GM23338 (cell line): Measurements from ENCODE around the gene SSR4. TPM values are rescaled to one million over a fixed set of nuclear protein-coding genes. Genes with fewer than 3 reads are reported as not detected.

Source experiments
- ATAC-seq: fragments of 200-7000 bp; cut with Tn5 transposase; 3 replicates; pipeline ENCODE4 v1.9.1; 2020
- DNase-seq: peaks from one replicate; pipeline ENCODE4 v3.0.0-alpha.2; 2015; ENCODE audit warnings: low spot score
- H2AFZ ChIP-seq: fragments of 200-600 bp; sonication (generic); 2 replicates; pipeline ENCODE4 v1.8.0; 2016; ENCODE audit warnings: antibody characterized with exemption, mild to moderate bottlenecking, moderate library complexity
- H3F3A ChIP-seq: fragments of 200-600 bp; sonication (generic); replicated peaks from 2 replicates; pipeline ENCODE4 v1.8.0; 2017; ENCODE audit warnings: antibody characterized with exemption, mixed run types, low read depth
- H3K27ac ChIP-seq: fragments of 200-600 bp; sonication (generic); 2 replicates; pipeline ENCODE4 v1.6.1; 2016; ENCODE audit warnings: low read depth
- H3K27me3 ChIP-seq: fragments of 200-600 bp; sonication (generic); 2 replicates; pipeline ENCODE4 v1.8.0; 2016; ENCODE audit warnings: mild to moderate bottlenecking, mixed run types, moderate library complexity; ENCODE audit not compliant: insufficient read depth
- H3K36me3 ChIP-seq: fragments of 200-600 bp; sonication (generic); 2 replicates; pipeline ENCODE4 v1.8.0; 2016; ENCODE audit warnings: mild to moderate bottlenecking; ENCODE audit not compliant: insufficient read depth
- H3K4me1 ChIP-seq: fragments of 200-600 bp; sonication (generic); 2 replicates; pipeline ENCODE4 v1.8.0; 2016; ENCODE audit warnings: mild to moderate bottlenecking, moderate library complexity; ENCODE audit not compliant: insufficient read depth
- H3K4me2 ChIP-seq: fragments of 200-600 bp; sonication (generic); 2 replicates; pipeline ENCODE4 v1.7.1; 2017; ENCODE audit warnings: mixed run types
- H3K4me3 ChIP-seq: fragments of 200-600 bp; sonication (generic); 2 replicates; pipeline ENCODE4 v1.6.1; 2016; ENCODE audit warnings: mixed run types
- H3K79me2 ChIP-seq: fragments of 200-600 bp; sonication (generic); replicated peaks from 2 replicates; pipeline ENCODE4 v1.8.0; 2017; ENCODE audit warnings: mild to moderate bottlenecking; ENCODE audit not compliant: insufficient read depth
- H3K9me2 ChIP-seq: fragments of 200-600 bp; sonication (generic); 2 replicates; pipeline ENCODE4 v1.8.0; 2017; ENCODE audit not compliant: insufficient read depth
- H4K20me1 ChIP-seq: fragments of 200-600 bp; sonication (generic); replicated peaks from 2 replicates; pipeline ENCODE4 v1.8.0; 2017; ENCODE audit warnings: mild to moderate bottlenecking; ENCODE audit not compliant: insufficient read depth
- H3K27ac Mint-ChIP-seq: 2 replicates; pipeline ENCODE4 v1.8.0; 2020; ENCODE audit warnings: inconsistent platforms, mild to moderate bottlenecking, moderate library complexity, mixed read lengths
- H3K27me3 Mint-ChIP-seq: 3 replicates; pipeline ENCODE4 v1.8.0; 2022; ENCODE audit warnings: low read depth, mild to moderate bottlenecking, moderate library complexity, mixed read lengths, inconsistent platforms; ENCODE audit not compliant: insufficient read depth, poor library complexity
- H3K36me3 Mint-ChIP-seq: 3 replicates; pipeline ENCODE4 v1.8.0; 2021; ENCODE audit warnings: low read depth, mild to moderate bottlenecking, inconsistent platforms, moderate library complexity, mixed read lengths
- H3K4me1 Mint-ChIP-seq: 3 replicates; pipeline ENCODE4 v1.8.0; 2020; ENCODE audit warnings: mild to moderate bottlenecking, inconsistent platforms, mixed read lengths
- H3K4me3 Mint-ChIP-seq: 3 replicates; pipeline ENCODE4 v1.8.0; 2021; ENCODE audit warnings: moderate library complexity, mild to moderate bottlenecking, inconsistent platforms, mixed read lengths
- H3K9me3 Mint-ChIP-seq: 3 replicates; pipeline ENCODE4 v1.8.0; 2020; ENCODE audit warnings: moderate library complexity, mild to moderate bottlenecking, inconsistent platforms, mixed read lengths
- CREB1 ChIP-seq: fragments of 250-450 bp; sonication (Bioruptor Pico); IDR thresholded peaks from 2 replicates; pipeline ENCODE4 v1.5.0; 2020; ENCODE audit warnings: low read depth, mild to moderate bottlenecking, moderate library complexity
- CTCF ChIP-seq, 2 experiments: fragments of 200-600 bp in 1 of 2; sonication (generic) in 1 of 2; conservative IDR thresholded peaks; 2 replicates each; pipeline versions ENCODE4 v1.5.1 to v1.6.1; 2016 to 2017; ENCODE audit warnings: antibody characterized with exemption in 2 of 2, low read depth in 2 of 2, mild to moderate bottlenecking in 2 of 2, moderate library complexity in 1 of 2
- ETS1 ChIP-seq: IDR thresholded peaks from 2 replicates; pipeline ENCODE4 v1.6.1; 2016; ENCODE audit warnings: antibody characterized with exemption
- EZH2 ChIP-seq: fragments of 200-600 bp; sonication (generic); IDR thresholded peaks from one replicate; pipeline ENCODE4 v1.8.0; 2017; ENCODE audit warnings: antibody characterized with exemption, mild to moderate bottlenecking, low read depth; ENCODE audit not compliant: unreplicated experiment
- JUNB ChIP-seq: IDR thresholded peaks from one replicate; pipeline ENCODE4 v1.6.1; 2016; ENCODE audit warnings: antibody characterized with exemption; ENCODE audit not compliant: unreplicated experiment
- POLR2AphosphoS5 ChIP-seq: IDR thresholded peaks from 2 replicates; pipeline ENCODE4 v1.6.1; 2016; ENCODE audit warnings: antibody characterized with exemption, low read depth
- REST ChIP-seq: IDR thresholded peaks from one replicate; pipeline ENCODE4 v1.6.1; 2018; ENCODE audit warnings: antibody characterized with exemption; ENCODE audit not compliant: unreplicated experiment
- ZNF114 ChIP-seq: fragments of 250-450 bp; sonication (Bioruptor Pico); IDR thresholded peaks from 2 replicates; pipeline ENCODE4 v1.5.0; 2020; ENCODE audit warnings: mild to moderate bottlenecking, moderate library complexity
- ZNF331 ChIP-seq: fragments of 250-450 bp; sonication (Bioruptor Pico); IDR thresholded peaks from 2 replicates; pipeline ENCODE4 v1.5.0; 2020; ENCODE audit warnings: low read depth, mild to moderate bottlenecking, moderate library complexity
- polyA plus RNA-seq: library from polyadenylated mRNA; unstranded; fragments of >200 nt; fragmentation: Nextera tagmentation; extraction: Ambion mirVana; gene quantifications from 2 replicates; pipeline ENCODE4 v1.2.1, GENCODE V29; 2016
- total RNA-seq: library from RNA; depleted of rRNA; stranded (reverse); fragments of >200 nt; shearing (Covaris generic); gene quantifications from 2 replicates; pipeline ENCODE4 v1.2.3, GENCODE V29; 2014

Gene SSR4
- total and polyA plus RNA-seq, 2 experiments from 2014 or later = 107 to 352 TPM

GRCh38 chrX:153780678-153781427 lies 13.6 kb upstream of the SSR4 start, which contains the start of gene SRPK3:
Gene SRPK3 (plus strand): TSS chrX:153781041. CDS start chrX:153781087, 46 bp downstream.
- H3K4me3 Mint-ChIP-seq = no peak within 1 kb of the TSS
- peak within 1 kb of the TSS; percentile 21; the same call in 1 of the 2 replicates for H3K27ac Mint-ChIP-seq
- H3K27ac ChIP-seq = no peak within 1 kb of the TSS

GRCh38 chrX:153781428-153782047 lies 12.9 kb upstream of the SSR4 start:
- ATAC-seq = no peak
- H3K9me2 ChIP-seq = no peaks in the 10 kb centered on the region
- no peak for DNase-seq
- no peak overlapping the region for H3K4me2 ChIP-seq
- no peaks in the 10 kb centered on the region for H3K36me3 ChIP-seq
- peaks cover 7% of the 10 kb centered on the region; the same call in 2 of the 3 replicates for H3K4me1 Mint-ChIP-seq
- H3K27me3 Mint-ChIP-seq = peaks cover 7% of the 10 kb centered on the region
- H3F3A ChIP-seq = no peaks in the 10 kb centered on the region
- no peak overlapping the region for H3K4me3 ChIP-seq
- no peaks in the 10 kb centered on the region for H4K20me1 ChIP-seq
- H3K27ac Mint-ChIP-seq = no peak overlapping the region
- H3K4me1 ChIP-seq = no peaks in the 10 kb centered on the region
- H3K9me3 Mint-ChIP-seq = no peaks in the 10 kb centered on the region
- H3K27me3 ChIP-seq = no peaks in the 10 kb centered on the region
- H3K27ac ChIP-seq = no peak overlapping the region
- H3K36me3 Mint-ChIP-seq = peaks cover 2% of the 10 kb centered on the region; the same call in 1 of the 3 replicates
- no peak overlapping the region for H2AFZ ChIP-seq
- H3K4me3 Mint-ChIP-seq = no peak overlapping the region
- no peaks in the 10 kb centered on the region for H3K79me2 ChIP-seq
- no peak for TF ChIP-seq JUNB
- TF ChIP-seq ZNF114 = no peak
- TF ChIP-seq ETS1 = no peak
- TF ChIP-seq EZH2 = no peak
- no peak for TF ChIP-seq CTCF (conservative IDR thresholded peaks at IDR 0.05; ENCODE audit: low read depth in 2 of 2)
- TF ChIP-seq CREB1 (CRISPR knock-in tag) = no peak
- TF ChIP-seq ZNF331 = no peak
- TF ChIP-seq POLR2AphosphoS5 = no peak

More at GRCh38 chrX:153780678-153781427, 13.6 kb upstream of the SSR4 start, which contains the start of gene SRPK3:
- Histone ChIP-seq H3K4me2 (no peak within 1 kb of the TSS), H3K27me3 (no peaks in the 10 kb centered on the region), H3K4me1 (no peaks in the 10 kb centered on the region), H3K36me3 (no peaks in the 10 kb centered on the region), H3K9me2 (no peaks in the 10 kb centered on the region), H4K20me1 (no peaks in the 10 kb centered on the region), H3K79me2 (no peaks in the 10 kb centered on the region), H3K4me3 (no peak within 1 kb of the TSS), H3F3A (no peaks in the 10 kb centered on the region), H2AFZ (no peak within 1 kb of the TSS)
- DNase-seq (no peak), ATAC-seq (no peak)
- Mint-ChIP-seq H3K9me3 (no peaks in the 10 kb centered on the region), H3K36me3 (no peaks in the 10 kb centered on the region), H3K27me3 (peaks cover 8% of the 10 kb centered on the region), H3K4me1 (peaks cover 7% of the 10 kb centered on the region; the same call in 2 of the 3 replicates)
- TF ChIP-seq EZH2 (no peak), CREB1 (CRISPR knock-in tag) (no peak), REST (no peak), ZNF331 (no peak), JUNB (no peak), ZNF114 (no peak)
